GM12801 (cell line): ENCODE data around the gene CBLN1.

Experiments
- CTCF ChIP-seq: IDR thresholded peaks from one replicate; pipeline ENCODE4 v1.5.1; 2011; ENCODE audit warnings: control low read depth; ENCODE audit not compliant: insufficient read length; ENCODE audit errors: extremely low read depth

The CBLN1 gene

GRCh38 chr16:49271363-49271762 lies 10.3 kb downstream of the CBLN1 start:
- no peak for TF ChIP-seq CTCF

GRCh38 chr16:49269201-49269600 lies 12.4 kb downstream of the CBLN1 start:
- TF ChIP-seq CTCF, result no peak

GRCh38 chr16:49268667-49269066 lies 13.0 kb downstream of the CBLN1 start:
- TF ChIP-seq CTCF, result no peak

- no peak for TF ChIP-seq CTCF
Observed at GRCh38 chr16:49262501-49262900, 19.1 kb downstream of the CBLN1 start.

GRCh38 chr16:49261930-49262329 lies 19.7 kb downstream of the CBLN1 start:
- TF ChIP-seq CTCF, result no peak

GRCh38 chr16:49260956-49261530 lies 20.6 kb downstream of the CBLN1 start:
- TF ChIP-seq CTCF, result no peak

GRCh38 chr16:49260253-49260652 lies 21.4 kb downstream of the CBLN1 start:
- TF ChIP-seq CTCF, result no peak
